MM.1S (cell line): ENCODE data around the gene OSBPL1A.
A peak's percentile ranks its signal among the peaks of the same experiment; 100 is the strongest.

ENCODE experiments used
- DNase-seq: peaks from one replicate; pipeline ENCODE4 v3.0.0-alpha.2; 2015
- H2AFZ ChIP-seq: fragments of 300-600 bp; sonication (generic); 2 replicates; pipeline ENCODE4 v1.6.0; 2016; ENCODE audit warnings: antibody characterized with exemption, low read length
- H3F3A ChIP-seq: fragments of 300-600 bp; sonication (generic); 2 replicates; pipeline ENCODE4 v1.6.1; 2016; ENCODE audit warnings: mild to moderate bottlenecking, antibody characterized with exemption, low read length, moderate library complexity, mixed read lengths; ENCODE audit not compliant: insufficient read depth
- H3K27ac ChIP-seq: fragments of 300-600 bp; sonication (generic); 2 replicates; pipeline ENCODE4 v1.5.1; 2016; ENCODE audit warnings: mild to moderate bottlenecking, low read length
- H3K27me3 ChIP-seq: fragments of 300-600 bp; sonication (generic); replicated peaks from 2 replicates; pipeline ENCODE4 v1.6.0; 2016; ENCODE audit warnings: low read length; ENCODE audit not compliant: insufficient read depth
- H3K36me3 ChIP-seq: fragments of 300-600 bp; sonication (generic); replicated peaks from 2 replicates; pipeline ENCODE4 v1.6.1; 2016; ENCODE audit warnings: mild to moderate bottlenecking, low read length, mixed read lengths; ENCODE audit not compliant: insufficient read depth
- H3K4me1 ChIP-seq: fragments of 300-600 bp; sonication (generic); 2 replicates; pipeline ENCODE4 v1.6.1; 2016; ENCODE audit warnings: low read length, mixed read lengths
- H3K4me2 ChIP-seq: fragments of 300-600 bp; sonication (generic); 2 replicates; pipeline ENCODE4 v1.6.0; 2016; ENCODE audit warnings: low read depth, low read length
- H3K4me3 ChIP-seq: fragments of 300-600 bp; sonication (generic); 2 replicates; pipeline ENCODE4 v1.5.1; 2016; ENCODE audit warnings: low read length, mixed read lengths
- H3K79me2 ChIP-seq: fragments of 300-600 bp; sonication (generic); 2 replicates; pipeline ENCODE4 v1.6.1; 2016; ENCODE audit warnings: mixed run types, low read length, mixed read lengths
- H3K9ac ChIP-seq: fragments of 300-600 bp; sonication (generic); 2 replicates; pipeline ENCODE4 v1.6.1; 2016; ENCODE audit warnings: low read length, mixed read lengths
- H3K9me2 ChIP-seq: fragments of 300-600 bp; sonication (generic); replicated peaks from 2 replicates; pipeline ENCODE4 v1.6.1; 2016; ENCODE audit warnings: mild to moderate bottlenecking, low read length, mixed read lengths; ENCODE audit not compliant: insufficient read depth
- H3K9me3 ChIP-seq: fragments of 300-600 bp; sonication (generic); replicated peaks from 2 replicates; pipeline ENCODE4 v1.6.1; 2016; ENCODE audit warnings: mild to moderate bottlenecking, low read length, mixed read lengths; ENCODE audit not compliant: insufficient read depth
- H4K20me1 ChIP-seq: fragments of 300-600 bp; sonication (generic); 2 replicates; pipeline ENCODE4 v1.6.1; 2016; ENCODE audit warnings: mild to moderate bottlenecking, low read length, moderate library complexity, mixed read lengths; ENCODE audit not compliant: insufficient read depth
- CTCF ChIP-seq: fragments of 300-600 bp; sonication (generic); IDR thresholded peaks from 2 replicates; pipeline ENCODE4 v1.5.1; 2016; ENCODE audit warnings: antibody characterized with exemption, low read length, mixed read lengths
- EZH2 ChIP-seq: fragments of 300-600 bp; sonication (generic); optimal IDR thresholded peaks from 2 replicates; pipeline ENCODE3; 2017; ENCODE audit warnings: low read depth, mild to moderate bottlenecking, antibody characterized with exemption, low read length, mixed read lengths
- EZH2phosphoT487 ChIP-seq: fragments of 300-600 bp; sonication (generic); IDR thresholded peaks from 2 replicates; pipeline ENCODE4 v1.6.1; 2018; ENCODE audit warnings: antibody characterized with exemption, low read length

OSBPL1A gene

GRCh38 chr18:24181806-24182205, 215.8 kb downstream of the OSBPL1A start:
- H3K27me3 ChIP-seq = no peaks in the 10 kb centered on the region
- H3F3A ChIP-seq = peaks cover 19% of the 10 kb centered on the region
- no peak overlapping the region for H2AFZ ChIP-seq
- H3K36me3 ChIP-seq = no peaks in the 10 kb centered on the region
- no peaks in the 10 kb centered on the region for H4K20me1 ChIP-seq
- peaks cover 16% of the 10 kb centered on the region for H3K4me1 ChIP-seq
- no peak for DNase-seq
- H3K4me2 ChIP-seq = no peak overlapping the region
- H3K79me2 ChIP-seq = no peaks in the 10 kb centered on the region
- no peaks in the 10 kb centered on the region for H3K9me3 ChIP-seq
- no peak overlapping the region for H3K9ac ChIP-seq
- H3K27ac ChIP-seq = no peak overlapping the region
- no peaks in the 10 kb centered on the region for H3K9me2 ChIP-seq
- no peak overlapping the region for H3K4me3 ChIP-seq
- TF ChIP-seq EZH2phosphoT487 = no peak
- no peak for TF ChIP-seq CTCF
- TF ChIP-seq EZH2 = no peak

- no peak for DNase-seq
Observed at GRCh38 chr18:24180048-24180447, 217.6 kb downstream of the OSBPL1A start.

GRCh38 chr18:24177499-24178133, 220.0 kb downstream of the OSBPL1A start:
- no peaks in the 10 kb centered on the region for H3K36me3 ChIP-seq
- no peaks in the 10 kb centered on the region for H3K9me2 ChIP-seq
- no peaks in the 10 kb centered on the region for H3K79me2 ChIP-seq
- no peaks in the 10 kb centered on the region for H4K20me1 ChIP-seq
- DNase-seq = peak; percentile 16
- H3K9me3 ChIP-seq = no peaks in the 10 kb centered on the region
- H3K27me3 ChIP-seq = no peaks in the 10 kb centered on the region
- H3K9ac ChIP-seq = peak overlapping the region; percentile 44; the same call in 1 of the 2 replicates
- H3K4me1 ChIP-seq = peaks cover 17% of the 10 kb centered on the region
- H3F3A ChIP-seq = peaks cover 22% of the 10 kb centered on the region
- peak overlapping the region; percentile 68 for H3K4me2 ChIP-seq
- peak overlapping the region; percentile 82 for H3K27ac ChIP-seq
- H3K4me3 ChIP-seq = peak overlapping the region; percentile 45
- peak overlapping the region; percentile 60; the same call in 1 of the 2 replicates for H2AFZ ChIP-seq
- no peak for TF ChIP-seq CTCF
- TF ChIP-seq EZH2 = no peak
- no peak for TF ChIP-seq EZH2phosphoT487

More at GRCh38 chr18:24180048-24180447, 217.6 kb downstream of the OSBPL1A start:
- TF ChIP-seq EZH2 (no peak), EZH2phosphoT487 (no peak), CTCF (no peak)
- H3K9ac ChIP-seq = no peak overlapping the region
- H3K79me2 ChIP-seq = no peaks in the 10 kb centered on the region
- H3F3A ChIP-seq = peaks cover 22% of the 10 kb centered on the region
- H4K20me1 ChIP-seq = no peaks in the 10 kb centered on the region
- no peak overlapping the region for H3K27ac ChIP-seq
- no peak overlapping the region for H3K4me3 ChIP-seq
- H3K36me3 ChIP-seq = no peaks in the 10 kb centered on the region
- no peak overlapping the region for H2AFZ ChIP-seq
- H3K4me1 ChIP-seq = peaks cover 17% of the 10 kb centered on the region
- H3K4me2 ChIP-seq = no peak overlapping the region
- H3K9me3 ChIP-seq = no peaks in the 10 kb centered on the region
- H3K27me3 ChIP-seq = no peaks in the 10 kb centered on the region
- no peaks in the 10 kb centered on the region for H3K9me2 ChIP-seq
